Activated CD4-positive, alpha-beta T cell treated with anti-CD3 and anti-CD28 coated beads, Interleukin-2, amount 50 U/mL, for 4 hours (primary cell): ENCODE results near the gene CALR3.
"Not testable (repeated sequence)": the region's sequence is repeated elsewhere in the genome, so short reads cannot be mapped to it uniquely, and the experiment has no call there.

ENCODE experiments used
- DNase-seq, 2 experiments: peaks; one replicate each; pipeline ENCODE4 v3.0.0-alpha.2; 2020

Gene CALR3

DNA sequence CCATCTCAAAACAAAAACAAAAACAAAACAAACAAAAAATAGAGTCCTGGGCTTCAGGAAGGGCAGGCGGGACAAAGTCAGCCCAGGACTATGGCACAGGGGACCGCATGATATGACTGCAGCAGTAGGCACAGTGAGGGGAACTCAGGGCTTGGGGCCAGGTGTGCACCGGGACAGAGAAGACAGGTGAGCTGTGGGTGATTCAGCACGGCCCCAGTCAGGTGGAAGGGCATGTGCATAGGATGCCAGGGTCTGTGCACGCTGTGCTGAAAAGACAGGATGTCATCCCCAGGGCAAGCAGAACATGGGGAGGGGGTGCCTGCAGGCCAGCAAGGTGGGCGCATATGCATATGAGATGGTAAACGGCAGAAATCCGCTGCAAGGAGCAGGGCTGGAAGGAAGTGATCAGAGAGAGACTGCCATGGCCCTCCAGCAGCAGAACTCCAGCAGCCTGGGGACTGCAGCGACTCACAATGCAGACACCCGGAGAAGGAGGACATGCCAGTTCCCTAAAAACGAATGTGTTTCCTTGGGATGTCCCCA is 39.2 kb downstream of the CALR3 start:
- no peak for DNase-seq

DNA sequence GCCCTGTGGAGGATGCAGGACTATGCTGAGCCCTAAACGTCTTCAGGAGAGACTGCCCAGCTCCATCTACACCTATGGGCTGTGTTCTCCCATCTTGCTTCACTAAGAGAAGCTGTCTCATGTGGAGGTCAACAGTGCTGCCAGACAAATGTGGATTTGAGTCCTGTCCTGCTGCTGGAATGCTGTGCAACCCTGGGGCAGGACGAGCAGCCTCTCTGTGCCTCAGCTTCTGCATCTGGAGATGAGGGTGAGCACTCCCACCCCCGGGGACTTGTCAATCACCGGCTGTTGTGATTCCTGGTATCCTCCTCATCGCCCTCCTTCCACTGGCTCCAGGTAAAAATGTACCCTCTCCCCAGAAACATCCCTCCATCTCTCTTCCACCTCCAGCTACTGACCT is 40.5 kb downstream of the CALR3 start:
- no peak for DNase-seq

DNA sequence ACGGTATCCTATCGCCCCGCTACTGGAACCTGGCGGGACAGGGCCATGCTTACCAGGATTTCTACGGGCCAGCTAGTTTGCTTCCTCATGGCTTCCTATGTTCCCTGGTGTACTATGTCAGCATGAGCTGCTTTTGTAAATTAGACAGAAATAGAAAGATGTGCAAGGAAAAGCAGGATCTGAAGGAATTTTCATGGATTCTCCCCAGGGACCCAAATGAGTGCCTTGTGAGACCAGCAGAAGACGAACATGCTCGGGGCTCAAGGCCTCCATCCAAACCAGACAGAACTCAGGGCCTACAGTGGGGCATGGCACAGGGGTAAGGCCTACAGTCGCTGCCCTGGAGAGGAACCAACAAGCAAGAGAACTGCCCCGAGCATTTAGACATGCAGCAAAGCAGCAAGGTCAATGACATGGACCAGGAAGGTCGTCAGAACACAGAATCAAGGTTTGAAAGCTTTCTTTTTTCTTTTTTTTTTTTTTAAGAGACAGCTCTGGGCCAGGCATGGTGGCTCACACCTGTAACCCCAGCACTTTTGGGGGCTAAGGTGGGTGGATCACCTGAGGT is 41.5 kb downstream of the CALR3 start:
- no peak for DNase-seq

DNA sequence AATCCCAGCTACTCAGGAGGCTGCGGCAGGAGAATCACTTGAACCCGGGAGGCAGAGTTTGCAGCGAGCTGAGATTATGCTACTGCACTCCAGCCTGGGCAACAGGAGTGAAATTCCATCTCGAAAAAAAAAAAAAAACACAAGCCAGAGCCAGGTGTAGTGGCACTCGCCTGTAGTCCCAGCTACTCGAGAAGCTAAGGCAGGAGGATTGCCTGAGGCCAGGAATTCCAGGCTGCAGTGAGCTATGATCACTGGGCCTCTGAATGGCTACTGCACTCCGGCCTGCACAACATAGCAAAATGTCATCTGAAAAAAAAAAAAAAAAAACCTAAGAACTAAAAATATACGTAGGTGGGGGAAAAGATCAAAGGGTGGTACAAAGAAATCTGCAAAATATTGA is 43.6 kb downstream of the CALR3 start:
- DNase-seq = no peak

DNA sequence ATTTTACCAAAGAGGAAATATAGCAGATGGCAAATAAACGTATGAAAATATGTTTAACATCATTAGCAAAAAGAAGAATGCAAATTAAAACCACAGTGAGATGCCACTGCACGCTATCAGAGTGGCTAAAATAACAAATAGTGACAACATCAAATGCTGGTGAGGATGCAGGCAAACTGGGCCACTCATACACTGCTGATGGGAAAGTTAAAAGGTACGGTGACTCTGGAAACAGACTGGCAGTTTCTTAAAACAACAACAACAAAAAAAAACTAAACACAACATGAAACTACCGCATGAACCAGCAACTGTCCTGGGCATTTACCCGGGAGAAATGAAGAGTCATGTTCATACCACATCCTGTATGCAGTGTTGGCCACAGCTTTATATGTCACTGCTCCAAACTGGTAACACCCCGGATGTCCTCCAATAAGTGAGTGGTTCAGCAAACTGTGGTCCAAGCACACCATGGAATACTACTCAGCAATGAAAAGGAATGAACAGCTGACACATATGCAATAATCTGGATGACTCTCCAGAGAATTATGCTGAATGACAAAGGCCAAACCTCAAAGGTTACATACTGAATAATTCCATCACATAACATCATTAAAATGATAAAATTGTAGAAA is 46.5 kb downstream of the CALR3 start:
- DNase-seq = no peak

DNA sequence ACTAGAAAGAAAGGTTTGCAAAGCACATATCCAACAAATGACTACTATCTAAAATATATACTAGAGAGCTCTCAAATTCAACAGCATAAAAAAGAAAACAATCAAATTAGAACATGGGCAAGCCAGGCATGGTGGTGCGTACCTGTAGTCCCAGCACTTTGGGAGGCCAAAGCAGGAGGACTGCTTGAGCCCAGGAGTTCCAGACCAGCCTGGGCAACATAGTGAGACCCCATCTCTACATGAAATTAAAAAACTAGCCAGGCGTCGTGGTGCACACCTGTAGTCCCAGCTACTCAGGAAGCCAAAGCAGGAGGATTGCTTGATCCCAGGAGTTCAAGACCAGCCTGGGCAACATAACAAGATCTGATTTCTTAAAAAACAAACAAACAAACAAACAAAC is 47.1 kb downstream of the CALR3 start:
- DNase-seq = not testable (repeated sequence)

DNA sequence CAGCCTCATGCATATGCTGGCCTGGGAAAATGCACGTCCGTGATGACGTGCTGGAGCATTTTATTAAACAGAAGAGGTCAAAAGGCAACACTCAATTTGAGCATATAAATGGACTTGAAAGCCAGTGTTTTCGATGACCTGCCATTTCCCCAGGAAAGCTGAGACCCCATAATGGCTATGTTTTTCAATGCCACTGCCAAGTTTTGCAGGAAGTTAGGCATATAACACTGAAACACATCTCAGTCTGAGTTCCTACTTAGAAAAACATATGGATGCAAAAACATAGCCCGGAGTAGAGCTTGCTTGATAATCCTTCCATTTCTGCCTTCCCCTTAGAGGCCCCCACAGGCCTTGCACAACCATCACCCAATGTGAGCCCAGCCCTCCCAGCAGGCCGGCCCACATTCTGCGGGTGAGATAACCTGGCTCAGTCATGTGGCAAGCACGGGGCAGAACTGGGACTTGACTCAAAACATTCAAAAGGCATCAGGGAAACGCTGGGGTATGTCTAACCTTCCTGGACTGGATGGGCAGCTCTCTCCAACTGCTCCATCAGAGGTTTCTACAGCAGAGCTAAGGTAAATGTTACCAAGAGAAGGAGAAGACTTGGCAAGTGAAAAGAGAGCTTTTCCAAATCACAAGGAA is 49.1 kb downstream of the CALR3 start:
- DNase-seq = no peak

DNA sequence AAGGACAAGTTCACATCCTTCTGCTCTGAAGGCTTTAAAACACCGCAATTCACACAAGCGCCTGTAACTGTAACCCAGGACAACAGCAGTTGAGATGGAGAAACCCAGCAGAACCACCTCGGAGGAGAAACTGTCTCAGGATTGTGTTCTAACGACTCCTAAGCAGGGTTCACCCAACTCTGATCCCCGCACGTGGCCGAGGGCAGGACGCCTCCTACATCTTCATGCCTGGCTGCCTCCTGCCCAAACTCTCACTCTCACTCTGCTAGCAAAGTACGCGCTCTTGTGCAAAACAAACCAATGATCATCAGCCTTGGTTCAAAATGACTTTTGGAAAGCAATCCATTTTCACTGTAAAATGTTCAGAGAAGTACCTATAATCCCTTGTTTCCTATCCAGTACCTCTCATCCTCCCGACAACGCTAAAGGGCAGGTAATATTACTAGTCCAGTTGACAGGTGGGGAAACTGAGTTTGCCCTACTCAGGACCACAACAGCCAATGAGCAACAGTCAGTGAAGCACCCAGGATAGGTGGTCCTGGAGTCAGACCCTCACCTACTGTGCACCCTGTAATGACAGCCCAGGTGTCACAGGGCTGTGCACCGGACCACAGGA is 49.8 kb downstream of the CALR3 start:
- DNase-seq = no peak

DNA sequence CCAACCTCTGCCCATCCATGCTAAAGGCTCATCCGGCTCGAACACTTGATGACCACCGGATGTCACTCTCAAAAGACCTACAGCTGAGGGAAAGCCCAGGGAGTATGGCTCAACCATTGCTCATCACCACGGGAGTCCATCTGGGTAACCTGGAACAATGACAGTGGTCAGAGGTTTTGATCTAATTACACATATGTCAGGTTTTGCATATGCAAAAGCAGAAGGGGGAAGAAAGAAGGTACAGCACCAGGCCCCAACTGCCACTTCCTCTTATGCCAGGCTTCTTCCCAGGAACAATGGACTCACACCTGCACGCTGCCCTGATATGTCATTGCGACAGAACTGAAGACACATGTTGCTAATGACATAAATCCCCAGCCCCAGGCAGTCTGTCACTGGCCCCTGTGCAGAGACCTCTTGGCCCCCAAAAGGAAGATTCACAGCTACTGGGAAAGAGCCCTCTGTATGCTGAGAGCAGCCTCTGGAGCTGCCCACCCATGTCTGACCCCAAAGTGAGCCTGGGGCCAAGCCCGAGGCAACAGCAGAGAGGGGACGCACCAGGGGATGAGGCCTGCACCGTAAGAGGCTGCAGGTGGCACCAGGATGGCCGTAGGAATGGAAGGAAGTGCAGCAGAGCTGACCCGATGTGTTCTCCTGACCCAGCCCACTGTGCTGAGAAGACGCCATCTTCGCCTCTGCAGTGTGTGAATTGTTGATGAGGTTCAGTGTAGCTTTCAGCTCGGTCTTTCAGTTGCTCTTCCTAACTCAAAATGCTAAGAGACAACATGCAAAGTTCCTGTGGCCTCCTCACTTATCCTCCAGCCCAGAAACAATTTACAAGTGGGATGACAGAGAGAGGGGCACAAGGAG is 50.5 kb downstream of the CALR3 start:
- DNase-seq = no peak

DNA sequence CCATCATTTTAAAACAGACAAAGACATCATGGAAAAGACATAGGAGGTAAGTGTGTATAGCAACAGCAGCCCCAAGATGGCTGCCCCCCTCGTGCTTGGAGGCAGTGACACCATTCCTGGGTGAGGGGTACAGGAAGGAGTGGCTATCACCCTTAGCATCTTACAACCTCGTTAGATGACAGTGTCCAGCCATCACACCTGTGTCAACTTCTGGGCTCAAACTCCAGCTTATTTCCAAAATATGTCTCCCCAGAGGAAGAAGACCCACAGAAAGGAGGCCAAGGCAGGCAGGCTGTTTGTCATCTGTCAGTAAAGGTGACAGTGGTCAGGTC is 51.7 kb downstream of the CALR3 start:
- DNase-seq = no peak

DNA sequence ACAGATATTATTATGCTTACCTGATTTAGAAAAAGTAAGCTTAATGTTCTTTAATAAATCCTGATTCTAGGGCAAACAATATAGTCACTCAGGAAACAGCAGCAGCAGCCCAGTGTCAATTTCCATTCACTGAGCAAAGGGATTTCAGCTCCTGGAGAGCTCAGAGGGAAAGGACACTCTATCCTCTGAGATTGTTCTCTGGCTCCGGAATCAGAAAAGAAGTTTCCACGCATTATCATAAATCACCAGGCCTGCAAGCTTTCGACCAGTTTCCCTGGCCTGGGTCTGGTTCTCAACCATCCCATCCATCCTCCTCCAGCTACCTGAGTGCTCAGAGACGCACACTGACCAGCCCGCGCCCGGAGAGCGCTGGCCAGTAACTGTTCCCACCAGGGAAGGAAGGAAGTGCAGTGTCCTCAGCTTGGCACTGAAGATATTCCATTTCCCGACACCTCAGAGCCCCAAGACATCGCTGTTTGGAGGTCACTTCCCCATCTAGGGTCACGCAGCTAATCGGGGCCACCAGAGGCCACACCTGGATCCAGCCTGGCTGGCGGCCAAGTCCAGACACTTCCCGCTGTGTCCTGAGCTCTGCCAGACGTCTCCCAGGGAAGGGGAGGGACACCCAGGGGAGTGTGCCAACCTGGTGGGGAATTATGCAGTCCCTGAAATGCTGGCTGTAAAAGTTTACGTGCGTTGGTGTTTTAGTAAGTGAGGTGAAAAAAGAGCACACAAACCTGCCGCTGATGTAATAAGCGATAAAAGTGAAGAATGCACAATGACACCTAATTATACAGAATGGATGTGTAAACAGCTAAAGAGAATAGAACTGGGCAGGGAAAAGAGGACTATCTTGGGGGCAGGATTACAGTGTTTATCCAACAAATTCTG is 53.3 kb downstream of the CALR3 start:
- DNase-seq = no peak

DNA sequence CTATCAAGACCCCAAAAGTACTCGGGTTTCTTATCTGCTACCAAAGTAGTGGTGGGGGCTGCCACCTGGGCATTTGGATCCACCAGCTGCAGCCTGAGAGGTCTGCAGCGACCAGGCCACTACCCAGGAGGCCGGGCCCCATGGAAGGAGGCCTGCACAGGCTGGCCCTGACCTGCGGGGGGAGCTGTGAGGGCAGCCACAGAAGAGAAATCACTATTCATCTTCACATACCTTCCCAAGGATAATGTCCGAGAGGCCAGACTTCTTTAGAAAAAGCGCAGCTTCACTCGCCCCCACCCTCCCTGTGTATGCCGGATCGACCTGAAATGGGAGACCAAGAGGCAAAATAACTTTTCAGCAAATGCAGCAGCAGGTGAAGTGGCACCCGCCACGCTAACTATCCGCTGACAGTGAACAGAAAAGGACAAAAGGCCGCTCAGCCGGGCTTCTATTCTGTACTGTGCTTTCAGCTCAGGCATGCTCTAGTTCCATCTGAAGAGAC is 54.3 kb downstream of the CALR3 start:
- no peak for DNase-seq

DNA sequence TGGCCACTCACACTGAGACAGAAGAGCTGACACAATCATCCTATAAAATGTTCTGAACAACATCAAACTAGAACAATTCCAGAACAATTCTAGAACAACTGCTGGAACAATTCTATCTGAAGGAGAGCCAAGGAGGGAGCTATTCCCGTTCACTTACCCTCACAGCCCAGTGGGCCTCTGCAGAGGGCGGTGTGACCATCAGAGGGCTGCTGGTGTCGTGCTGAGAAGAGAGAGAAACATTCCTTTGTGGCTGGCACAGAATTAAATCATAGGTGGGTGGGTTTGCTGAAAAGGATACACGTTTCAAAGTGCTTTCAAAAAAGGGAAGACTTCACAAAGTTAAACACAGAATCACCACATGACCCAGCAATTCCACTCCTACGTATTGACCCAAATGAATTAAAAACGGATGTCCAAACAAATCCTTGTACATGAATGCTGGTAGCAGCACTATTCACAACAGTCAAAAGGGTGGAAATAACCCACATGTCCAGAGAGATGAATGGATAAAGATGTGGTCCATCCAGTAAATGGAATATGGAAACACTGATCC is 59.1 kb downstream of the CALR3 start:
- no peak for DNase-seq

DNA sequence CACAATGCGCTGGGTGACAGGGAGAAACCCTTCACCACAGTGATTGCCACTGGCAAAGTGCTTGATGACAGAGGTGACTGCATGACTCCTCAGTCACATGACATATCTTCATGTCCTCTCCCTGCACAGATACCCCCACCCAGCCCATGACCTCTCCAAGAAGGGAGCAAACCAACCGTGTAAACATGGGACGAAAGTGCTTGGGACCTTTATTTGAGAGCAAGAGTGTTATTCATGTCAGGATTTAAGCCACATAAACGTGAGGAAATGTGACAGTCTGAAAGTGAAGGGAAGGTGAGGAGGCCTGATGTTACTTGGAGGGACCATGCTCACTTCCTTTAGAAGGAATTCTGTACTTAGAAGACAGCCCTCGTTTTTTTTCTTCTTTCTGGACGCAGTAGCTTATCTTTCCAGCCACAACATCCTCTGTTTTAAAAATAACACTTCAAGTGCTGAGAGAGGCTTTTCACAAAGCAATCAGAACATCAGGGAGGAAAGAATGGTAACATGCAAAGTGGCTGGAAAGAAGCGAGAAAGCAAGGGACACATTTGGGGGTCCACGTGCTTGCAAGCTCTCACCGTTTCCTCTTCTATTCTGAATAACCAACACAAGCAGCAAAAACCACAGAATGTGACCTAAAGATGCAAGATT is 59.8 kb downstream of the CALR3 start:
- no peak for DNase-seq

DNA sequence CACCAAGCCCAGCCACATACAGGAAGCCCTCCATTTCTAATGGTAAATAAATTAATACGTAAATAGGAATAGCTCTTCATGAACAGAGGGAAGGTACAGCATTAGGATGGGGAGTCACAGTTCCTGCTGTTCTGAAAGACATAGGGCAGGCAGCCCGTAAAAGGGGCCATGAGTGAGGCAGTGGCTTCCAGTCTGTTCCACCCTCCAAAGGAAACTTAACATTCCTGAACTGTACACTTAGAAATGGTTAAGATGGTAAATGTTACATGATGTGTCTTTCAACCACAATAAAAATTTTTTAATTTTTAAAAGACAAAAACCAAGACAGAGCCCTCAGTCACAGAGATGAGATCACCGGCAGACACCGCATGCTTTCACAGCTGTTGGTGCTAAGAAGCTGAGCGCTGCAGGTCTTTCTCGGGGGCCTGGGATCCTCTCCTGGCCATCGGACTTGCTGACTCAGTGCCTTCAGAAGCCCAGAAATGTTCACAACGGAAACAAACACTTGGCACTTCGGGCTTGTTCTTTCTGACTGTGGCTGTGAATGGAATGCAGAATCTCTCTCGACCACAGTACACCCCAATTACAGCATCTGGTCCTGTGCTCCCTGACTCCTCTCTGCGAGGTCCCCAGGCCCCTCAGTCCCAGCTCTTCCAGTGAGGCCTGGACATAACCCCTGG is 60.6 kb downstream of the CALR3 start:
- no peak for DNase-seq

DNA sequence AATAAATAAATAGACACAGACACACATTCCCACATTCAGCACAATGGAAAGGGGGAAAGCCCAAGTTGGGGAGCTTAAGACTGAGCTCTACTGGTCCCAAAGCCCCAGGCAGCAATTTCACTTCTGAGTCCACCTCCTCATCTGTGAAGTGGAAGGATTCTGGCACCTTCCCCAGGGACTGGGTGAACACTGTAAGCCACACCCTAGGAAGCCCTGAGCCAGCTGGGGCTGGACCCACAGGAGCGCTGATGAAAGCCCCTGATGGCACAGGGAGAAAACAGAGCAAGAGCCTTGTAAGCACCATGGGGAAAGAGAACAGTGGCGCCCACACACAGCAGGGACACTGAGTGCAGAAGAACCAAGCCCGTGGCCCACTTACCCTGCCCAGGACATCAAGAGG is 62.0 kb downstream of the CALR3 start:
- DNase-seq = no peak

DNA sequence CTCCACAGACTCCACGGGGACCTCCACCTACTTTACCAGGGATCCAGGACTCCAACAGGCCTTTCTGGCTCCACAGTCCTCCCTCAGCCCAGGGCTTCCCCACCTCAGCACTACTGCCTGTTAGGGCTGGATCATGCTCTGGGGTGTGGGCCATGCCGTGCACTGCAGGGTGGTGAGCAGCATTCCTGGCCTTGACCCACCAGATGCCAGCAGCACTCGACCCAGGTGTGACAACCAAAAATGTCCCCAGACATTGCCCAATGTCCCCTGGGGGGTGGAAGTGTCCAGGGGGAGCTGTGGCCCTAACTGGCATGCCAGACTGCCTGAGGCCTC is 66.2 kb downstream of the CALR3 start:
- no peak for DNase-seq

DNA sequence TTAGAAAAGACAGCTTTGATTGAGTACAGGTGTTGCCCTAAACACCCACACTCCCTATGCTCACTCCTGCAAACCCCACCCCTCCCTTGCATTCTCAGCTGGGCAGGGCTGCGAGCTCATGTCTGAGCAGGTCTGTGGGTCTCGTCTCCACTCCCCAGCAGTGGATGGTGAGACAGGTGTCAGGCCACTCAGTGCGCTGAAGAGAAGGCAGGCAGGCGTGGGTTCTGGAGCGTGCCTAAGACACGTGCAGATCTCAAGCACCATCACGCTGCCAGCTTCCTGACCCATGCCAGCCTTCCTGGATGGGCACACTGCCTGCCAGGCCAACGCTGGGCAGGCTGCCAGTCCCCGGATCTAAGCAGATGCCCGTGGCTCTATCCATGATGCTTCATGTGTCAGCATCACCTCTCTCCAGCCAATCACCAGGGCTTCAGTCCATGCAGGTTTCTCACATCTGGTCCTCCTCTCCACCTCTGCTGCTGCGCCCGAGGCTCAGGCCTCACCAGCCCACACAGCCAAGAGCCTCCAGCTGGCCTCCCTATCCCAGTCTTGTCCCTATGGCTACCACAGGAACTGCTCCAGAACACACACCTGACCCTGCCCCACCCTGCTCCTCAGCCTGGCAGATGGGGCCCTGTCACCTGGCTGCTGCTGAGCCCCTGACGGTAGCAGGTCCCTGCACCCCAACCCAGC is 66.8 kb downstream of the CALR3 start:
- no peak for DNase-seq
